ENCODE measurements around the gene GPRC5B. TPM values are rescaled to one million over a fixed set of nuclear protein-coding genes. Genes with fewer than 3 reads are reported as not detected.

The GPRC5B gene
- total RNA-seq, 1 experiment from 2014 or later = 7.6 TPM

- Mint-ChIP-seq H3K4me3 (ENCODE audit: unreplicated experiment) (peak overlapping the region; percentile 54), H3K9me3 (ENCODE audit: unreplicated experiment) (peaks cover 12% of the 10 kb centered on the region), H3K36me3 (ENCODE audit: insufficient read depth, unreplicated experiment) (no peaks in the 10 kb centered on the region), H3K27me3 (ENCODE audit: insufficient read depth, unreplicated experiment) (no peaks in the 10 kb centered on the region), H3K4me1 (ENCODE audit: low read depth, unreplicated experiment) (peaks cover 10% of the 10 kb centered on the region), H3K27ac (ENCODE audit: unreplicated experiment) (peak overlapping the region; percentile 32)
- Histone ChIP-seq H3K4me1 (peaks cover 33% of the 10 kb centered on the region), H3K27me3 (replicated peaks; ENCODE audit: control insufficient read depth, insufficient read depth, low read length) (no peaks in the 10 kb centered on the region), H3K36me3 (ENCODE audit: control insufficient read depth, insufficient read depth, low read length) (no peaks in the 10 kb centered on the region), H3K4me3 (ENCODE audit: low read depth, low read length) (no peak overlapping the region), H3K9me3 (peaks cover 11% of the 10 kb centered on the region)
- ChIA-PET POLR2A (no interaction called here), CTCF (no interaction called here)
- BruUV-seq (replicated peaks) = no TSS peak
- DNase-seq = no peak
- TF ChIP-seq CTCF (IDR thresholded peaks at IDR 0.05; ENCODE audit: insufficient read depth in 1 of 2, low read depth in 1 of 2, low read length in 1 of 2, severe bottlenecking in 1 of 2, unreplicated experiment in 1 of 2) = no peak
- intact Hi-C loops (cut with micrococcal nuclease; ENCODE audit: unreplicated experiment) = no loop called here
Observed at GRCh38 chr16:19817122-19817521, 67.5 kb downstream of the GPRC5B start.

GRCh38 chr16:19815418-19815817 lies 69.2 kb downstream of the GPRC5B start:
- H3K4me1 ChIP-seq = peaks cover 50% of the 10 kb centered on the region
- no peak overlapping the region for H3K4me3 ChIP-seq (ENCODE audit: low read depth, low read length)
- no peak for DNase-seq
- ChIA-PET POLR2A (no interaction called here), CTCF (no interaction called here)
- H3K4me3 Mint-ChIP-seq (ENCODE audit: unreplicated experiment) = no peak overlapping the region
- peaks cover 12% of the 10 kb centered on the region for H3K9me3 Mint-ChIP-seq (ENCODE audit: unreplicated experiment)
- no peak overlapping the region for H3K27ac Mint-ChIP-seq (ENCODE audit: unreplicated experiment)
- H3K27me3 Mint-ChIP-seq (ENCODE audit: insufficient read depth, unreplicated experiment) = no peaks in the 10 kb centered on the region
- peaks cover 10% of the 10 kb centered on the region for H3K4me1 Mint-ChIP-seq (ENCODE audit: low read depth, unreplicated experiment)
- no peaks in the 10 kb centered on the region for H3K36me3 ChIP-seq (ENCODE audit: control insufficient read depth, insufficient read depth, low read length)
- H3K36me3 Mint-ChIP-seq (ENCODE audit: insufficient read depth, unreplicated experiment) = no peaks in the 10 kb centered on the region
- no TSS peak for BruUV-seq (replicated peaks)
- no peaks in the 10 kb centered on the region for H3K27me3 ChIP-seq (replicated peaks; ENCODE audit: control insufficient read depth, insufficient read depth, low read length)
- no peak for TF ChIP-seq CTCF (IDR thresholded peaks at IDR 0.05; ENCODE audit: insufficient read depth in 1 of 2, low read depth in 1 of 2, low read length in 1 of 2, severe bottlenecking in 1 of 2, unreplicated experiment in 1 of 2)
- H3K9me3 ChIP-seq = peaks cover 11% of the 10 kb centered on the region
- intact Hi-C loops (cut with micrococcal nuclease; ENCODE audit: unreplicated experiment) = no loop called here

- Mint-ChIP-seq H3K4me3 (ENCODE audit: unreplicated experiment) (no peak overlapping the region), H3K27ac (ENCODE audit: unreplicated experiment) (no peak overlapping the region), H3K9me3 (ENCODE audit: unreplicated experiment) (peaks cover 12% of the 10 kb centered on the region), H3K27me3 (ENCODE audit: insufficient read depth, unreplicated experiment) (no peaks in the 10 kb centered on the region), H3K36me3 (ENCODE audit: insufficient read depth, unreplicated experiment) (no peaks in the 10 kb centered on the region), H3K4me1 (ENCODE audit: low read depth, unreplicated experiment) (peaks cover 9% of the 10 kb centered on the region)
- intact Hi-C loops (cut with micrococcal nuclease; ENCODE audit: unreplicated experiment) = no loop called here
- no TSS peak for BruUV-seq (replicated peaks)
- Histone ChIP-seq H3K36me3 (ENCODE audit: control insufficient read depth, insufficient read depth, low read length) (no peaks in the 10 kb centered on the region), H3K4me3 (ENCODE audit: low read depth, low read length) (no peak overlapping the region), H3K4me1 (peaks cover 62% of the 10 kb centered on the region), H3K9me3 (peaks cover 11% of the 10 kb centered on the region), H3K27me3 (replicated peaks; ENCODE audit: control insufficient read depth, insufficient read depth, low read length) (no peaks in the 10 kb centered on the region)
- POLR2A ChIA-PET = no interaction called here
- CTCF ChIA-PET = no interaction called here
- TF ChIP-seq CTCF (IDR thresholded peaks at IDR 0.05; ENCODE audit: insufficient read depth in 1 of 2, low read depth in 1 of 2, low read length in 1 of 2, severe bottlenecking in 1 of 2, unreplicated experiment in 1 of 2) = no peak
- DNase-seq = no peak
Observed at GRCh38 chr16:19812986-19813385, 71.7 kb downstream of the GPRC5B start.
